LoVo (cell line): Measurements from ENCODE around the gene IPO13.

Experiments used
- DNase-seq: peaks from one replicate; pipeline ENCODE4 v3.0.0-alpha.2; 2016; ENCODE audit warnings: low spot score

Gene IPO13

DNA sequence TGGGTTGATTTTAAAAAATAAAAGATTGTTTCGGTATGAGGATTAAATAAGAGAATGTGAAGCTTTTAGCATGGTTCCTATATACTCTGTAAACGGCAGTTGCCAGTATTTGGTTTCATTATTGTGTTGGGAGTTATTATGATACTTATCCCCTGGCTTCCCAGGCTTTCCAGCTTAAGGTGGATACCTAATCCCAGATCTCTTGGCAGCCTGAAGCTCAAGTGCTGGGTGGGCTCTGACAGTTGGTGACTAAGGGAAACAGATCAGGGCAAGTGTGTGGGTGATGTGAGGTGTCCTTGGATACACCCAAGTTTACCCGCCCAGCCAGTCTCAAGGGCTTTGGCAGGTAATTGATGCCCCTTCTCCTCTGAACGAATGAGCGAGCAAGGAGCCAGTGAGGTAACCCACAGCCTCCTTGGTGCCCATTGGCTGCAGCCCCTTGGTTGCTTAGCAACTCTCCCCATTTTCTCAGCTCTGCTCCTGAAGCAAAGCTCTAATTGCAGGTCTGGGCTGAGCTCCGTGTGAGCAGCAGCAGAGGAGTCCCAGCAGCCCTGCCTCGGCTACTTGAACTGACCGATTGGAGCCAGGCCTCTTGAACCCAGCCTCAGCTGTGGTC lies 6.1 kb downstream of the IPO13 start:
- DNase-seq, result no peak

DNA sequence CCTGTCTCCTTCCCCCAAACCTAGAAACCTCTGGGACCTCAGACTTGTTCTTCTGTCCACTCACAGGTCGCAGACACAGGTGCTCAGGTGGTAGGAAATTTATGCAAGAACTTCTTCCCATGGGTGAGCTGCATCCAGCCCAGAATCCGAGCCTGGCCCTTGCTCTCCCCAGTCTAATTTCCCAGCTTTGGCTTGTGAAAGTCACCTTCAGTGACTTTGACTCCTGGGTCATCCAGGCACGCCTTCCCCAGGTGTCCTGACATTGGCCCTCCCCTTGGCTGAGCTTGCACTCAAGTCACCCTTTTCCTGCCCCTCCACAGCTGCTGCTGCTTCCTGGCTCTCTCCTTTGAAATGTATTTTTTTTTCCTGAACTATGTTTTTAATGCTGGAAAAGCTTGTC lies 6.6 kb downstream of the IPO13 start:
- DNase-seq, result no peak

DNA sequence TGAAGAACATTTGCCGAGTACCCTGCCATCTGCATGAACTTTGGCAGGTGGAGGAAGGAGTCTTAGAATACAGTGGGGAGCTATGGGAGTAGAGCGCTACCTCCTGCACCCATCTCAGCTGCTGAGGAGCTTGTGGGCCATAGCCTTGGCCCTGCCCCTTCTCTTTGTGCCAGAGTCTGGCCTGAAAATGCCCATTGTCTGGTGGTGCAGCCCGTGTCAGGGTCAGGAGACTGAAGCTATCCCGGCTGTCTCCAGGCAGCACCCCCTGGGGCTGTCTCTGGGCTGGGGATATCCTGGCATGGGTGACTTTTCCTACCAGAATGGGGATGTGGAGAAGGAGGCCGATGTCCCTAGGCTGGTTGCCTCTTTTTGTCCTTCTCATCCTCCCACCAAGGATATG lies 7.3 kb downstream of the IPO13 start:
- no peak for DNase-seq

DNA sequence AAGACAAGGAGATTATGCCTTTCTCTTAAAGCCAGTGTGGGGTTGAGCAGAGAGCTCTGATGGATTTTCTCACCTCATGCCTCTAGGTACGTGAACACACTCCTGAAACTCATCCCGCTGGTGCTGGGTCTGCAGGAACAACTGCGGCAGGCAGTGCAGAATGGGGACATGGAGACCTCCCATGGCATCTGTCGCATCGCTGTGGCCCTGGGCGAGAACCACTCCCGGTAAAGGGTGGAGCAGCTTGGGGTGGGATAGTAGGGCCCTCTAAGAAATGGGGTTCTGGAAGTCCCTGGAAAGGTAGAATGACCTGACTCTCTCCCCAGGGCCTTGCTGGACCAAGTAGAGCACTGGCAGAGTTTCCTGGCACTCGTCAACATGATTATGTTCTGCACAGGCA lies 9.5 kb downstream of the IPO13 start:
- DNase-seq, result no peak

DNA sequence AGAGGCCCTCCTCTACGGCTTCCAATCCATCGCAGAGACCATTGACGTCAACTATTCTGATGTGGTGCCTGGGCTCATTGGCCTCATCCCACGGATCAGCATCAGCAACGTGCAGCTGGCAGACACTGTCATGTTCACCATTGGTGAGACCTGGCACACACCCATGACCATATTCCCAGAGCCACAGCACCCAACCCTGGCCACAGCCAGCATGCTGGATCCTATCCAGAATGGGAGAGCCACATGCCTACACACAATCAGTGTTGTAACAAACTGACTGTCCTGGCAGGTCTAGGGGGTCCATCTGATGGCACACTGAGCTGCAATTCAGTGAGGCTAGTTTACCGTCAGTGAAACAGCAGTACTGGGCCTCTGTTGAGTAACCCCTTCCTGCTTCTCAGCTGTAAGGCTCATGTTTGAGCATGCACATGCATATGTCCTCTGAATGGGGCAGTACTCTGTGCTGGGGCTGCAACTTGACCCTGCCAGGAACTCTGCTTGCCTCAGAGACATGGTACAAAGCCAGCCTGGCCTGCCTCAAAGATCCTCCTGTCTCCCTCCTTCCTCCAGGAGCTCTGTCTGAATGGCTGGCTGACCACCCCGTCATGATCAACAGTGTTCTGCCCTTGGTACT lies 10.8 kb downstream of the IPO13 start:
- DNase-seq, result no peak

DNA sequence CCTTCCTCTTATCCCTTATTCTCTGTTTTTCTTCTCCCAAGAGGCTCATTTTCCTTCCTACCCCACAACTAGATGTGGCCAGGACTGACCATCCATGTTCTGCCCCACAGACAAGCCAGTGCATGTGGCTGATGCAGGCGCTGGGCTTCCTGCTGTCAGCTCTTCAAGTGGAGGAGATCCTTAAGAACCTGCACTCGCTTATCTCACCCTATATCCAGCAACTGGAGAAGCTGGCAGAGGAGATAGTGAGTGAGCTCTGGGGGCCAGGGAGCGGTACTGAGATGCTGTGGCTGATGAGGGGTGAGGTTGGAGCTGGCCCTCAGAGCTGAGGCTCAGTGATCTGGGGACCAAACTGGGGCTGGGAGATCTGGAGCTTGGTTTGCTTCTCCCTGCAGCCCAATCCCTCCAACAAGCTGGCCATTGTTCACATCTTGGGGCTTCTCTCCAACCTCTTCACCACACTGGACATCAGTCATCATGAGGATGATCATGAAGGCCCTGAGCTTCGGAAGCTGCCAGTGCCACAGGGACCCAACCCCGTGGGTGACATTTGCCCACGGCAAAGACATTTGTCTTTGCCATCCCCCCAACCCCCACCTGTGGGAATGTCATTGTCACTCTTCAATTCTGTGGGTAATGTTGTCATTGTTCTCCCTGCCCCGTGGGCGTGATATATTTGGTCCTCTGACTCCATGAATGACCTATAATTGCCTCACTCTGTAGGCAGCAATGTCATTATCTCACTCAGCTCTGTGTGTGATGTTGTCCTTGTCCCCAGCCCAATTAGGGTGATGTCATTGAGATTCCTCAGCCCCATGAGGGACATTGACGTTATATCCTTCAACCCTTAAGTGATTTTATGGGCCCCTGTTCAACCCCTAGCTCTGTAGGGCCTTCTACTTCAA lies 11.9 kb downstream of the IPO13 start:
- no peak for DNase-seq

DNA sequence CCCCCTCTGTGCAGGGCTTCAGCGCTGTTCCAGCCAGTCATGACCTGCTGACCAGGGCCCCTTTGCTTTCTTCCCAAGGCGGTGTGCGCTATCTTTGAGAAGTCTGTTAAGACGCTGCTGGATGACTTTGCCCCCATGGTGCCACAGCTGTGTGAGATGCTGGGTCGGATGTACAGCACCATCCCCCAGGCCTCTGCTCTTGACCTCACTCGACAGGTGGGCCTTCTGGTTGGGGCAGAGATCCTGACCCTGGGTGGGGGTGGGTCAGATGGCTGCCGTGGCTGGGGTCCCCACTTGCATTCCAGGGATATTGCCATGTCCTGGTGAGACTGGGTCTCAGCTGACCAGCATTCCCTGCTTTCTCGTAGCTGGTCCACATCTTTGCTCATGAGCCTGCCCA lies 14.0 kb downstream of the IPO13 start:
- no peak for DNase-seq

DNA sequence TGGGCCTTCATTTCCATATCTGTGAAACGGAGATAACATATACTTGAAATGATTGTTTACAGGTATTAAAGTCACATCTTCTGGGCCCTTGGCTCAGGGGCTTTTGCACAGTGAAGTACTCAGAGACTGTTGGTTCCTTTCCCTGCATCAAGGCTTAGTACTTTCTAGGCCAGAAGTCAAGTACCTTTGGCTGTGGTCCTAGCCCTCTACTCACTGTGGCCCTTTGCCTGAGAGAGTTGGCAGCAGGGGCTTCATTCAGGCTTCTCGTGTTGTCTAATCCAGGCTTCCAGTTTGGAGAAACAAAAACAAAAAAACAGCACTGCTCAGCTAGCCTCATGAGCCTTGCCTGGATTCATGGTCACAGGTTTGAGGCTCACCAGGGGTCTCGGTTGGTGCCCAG lies 14.9 kb downstream of the IPO13 start:
- no peak for DNase-seq

DNA sequence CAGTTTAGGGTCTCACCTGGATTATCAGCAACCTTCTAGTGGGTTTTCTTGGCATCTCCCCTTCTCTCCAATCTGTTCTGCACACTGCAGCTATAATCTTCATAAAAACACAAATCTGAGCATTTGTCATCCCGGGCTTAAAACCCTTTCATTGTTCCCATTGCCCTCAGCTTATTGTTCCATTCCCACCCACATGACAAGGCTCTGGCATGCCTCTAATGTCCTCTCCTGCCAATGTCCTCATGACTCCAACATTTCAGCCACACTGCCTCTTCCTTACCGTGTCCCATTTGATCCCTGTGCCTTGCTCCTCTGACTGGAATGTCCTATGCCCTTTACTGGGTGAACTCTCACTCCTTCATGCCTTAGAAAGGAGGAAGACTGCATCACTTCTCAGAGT lies 15.6 kb downstream of the IPO13 start:
- DNase-seq, result no peak

DNA sequence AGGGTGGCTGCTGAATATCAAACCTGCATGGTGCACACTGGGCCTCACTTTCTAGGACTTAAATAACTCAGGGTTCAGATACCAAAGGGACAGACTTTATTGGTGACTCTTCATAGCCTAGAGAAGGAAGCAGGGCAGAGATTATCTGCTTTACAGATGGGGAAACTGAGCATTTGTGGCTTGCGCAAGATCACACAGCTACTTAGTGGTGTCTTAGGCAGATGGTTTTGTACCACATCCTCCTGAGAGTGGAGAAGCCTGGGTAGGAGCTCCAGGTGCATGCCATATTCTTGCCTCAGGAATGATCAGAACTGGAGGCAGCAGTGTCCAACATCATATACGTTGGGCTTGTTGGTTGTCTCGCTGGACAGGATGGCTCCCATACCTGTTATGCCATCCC lies 16.3 kb downstream of the IPO13 start:
- DNase-seq, result no peak

DNA sequence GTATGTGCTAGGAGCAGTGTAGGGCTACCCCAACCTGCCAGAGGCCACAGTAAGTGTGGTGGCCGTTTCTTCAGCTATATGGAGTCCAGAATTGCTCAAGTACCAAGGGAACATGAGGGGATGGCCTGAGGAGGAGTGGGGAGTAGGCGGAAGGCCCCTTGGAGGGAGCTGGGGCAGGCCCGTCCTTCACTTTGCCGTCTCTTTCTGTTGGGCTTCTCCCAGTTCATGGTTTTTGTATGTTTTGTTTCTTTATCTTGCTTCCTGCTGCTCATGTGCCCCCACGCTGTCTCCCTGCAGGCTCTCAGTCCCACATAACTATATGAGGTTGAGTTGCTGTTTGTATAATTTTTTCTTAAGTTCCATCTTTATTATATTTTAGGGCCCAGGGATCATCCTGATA lies 17.1 kb downstream of the IPO13 start:
- DNase-seq, result no peak

DNA sequence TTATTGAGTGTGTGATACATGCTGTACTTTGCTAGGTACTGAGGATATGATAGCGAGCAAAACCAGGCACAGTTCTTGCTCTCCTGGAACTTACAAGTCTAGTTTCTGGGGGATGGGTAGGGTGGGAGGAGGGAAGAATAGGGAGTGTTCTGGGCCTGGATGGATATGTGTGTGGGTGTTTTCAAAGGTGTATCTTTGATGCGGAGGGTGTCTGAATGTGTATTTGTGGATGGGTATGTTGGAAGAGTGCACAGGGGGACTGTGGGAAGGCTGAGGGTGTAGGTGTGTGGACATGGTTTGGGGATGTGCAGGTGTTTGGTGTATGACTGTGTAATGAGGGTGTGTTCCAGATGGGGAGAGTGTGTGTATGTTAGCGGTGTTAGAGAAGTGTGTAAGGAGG lies 18.6 kb downstream of the IPO13 start:
- no peak for DNase-seq

DNA sequence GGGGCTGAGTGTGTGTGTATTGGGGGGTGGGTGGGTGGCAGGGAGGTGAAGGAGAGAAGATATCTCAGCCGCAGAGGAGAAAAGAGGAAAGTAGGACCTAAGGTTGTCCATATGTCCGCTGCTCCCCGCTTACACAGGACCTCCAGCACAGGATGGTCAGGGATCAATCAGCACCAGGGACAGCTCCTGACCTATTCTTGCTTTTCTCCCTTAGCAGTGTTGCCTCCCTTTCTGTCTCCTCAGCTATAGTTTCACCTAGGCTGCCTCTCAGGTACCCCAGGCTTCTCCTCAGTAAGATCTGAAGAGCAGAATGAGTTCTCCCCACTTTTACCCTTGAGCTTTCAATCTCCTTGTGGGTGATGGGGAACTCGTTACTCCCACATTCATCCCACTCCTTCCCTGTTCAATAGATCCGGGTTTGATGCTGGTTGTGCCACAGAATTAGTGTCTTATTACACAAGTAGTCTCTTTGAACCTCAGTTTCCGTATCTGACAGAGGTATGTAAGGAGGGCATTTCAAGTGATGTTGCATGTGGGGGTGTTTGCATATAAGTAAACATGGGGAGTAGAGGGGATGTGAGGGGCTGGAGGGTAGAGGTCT lies 21.7 kb downstream of the IPO13 start:
- no peak for DNase-seq

DNA sequence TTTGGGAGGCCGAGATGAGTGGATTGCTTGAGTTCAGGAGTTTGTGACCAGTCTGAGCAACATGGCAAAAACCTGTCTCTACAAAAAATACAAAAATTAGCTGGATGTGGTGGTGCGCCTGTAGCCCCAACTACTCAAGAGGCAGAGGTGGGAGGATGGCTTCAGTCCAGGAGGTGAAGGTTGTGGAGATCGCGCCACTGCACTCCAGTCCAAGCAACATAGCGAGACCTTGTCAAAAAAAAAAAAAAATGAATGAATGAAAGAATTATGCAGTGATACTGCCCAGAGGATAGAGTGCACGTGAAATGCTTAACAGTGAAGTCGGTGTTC lies 22.6 kb downstream of the IPO13 start:
- no peak for DNase-seq

DNA sequence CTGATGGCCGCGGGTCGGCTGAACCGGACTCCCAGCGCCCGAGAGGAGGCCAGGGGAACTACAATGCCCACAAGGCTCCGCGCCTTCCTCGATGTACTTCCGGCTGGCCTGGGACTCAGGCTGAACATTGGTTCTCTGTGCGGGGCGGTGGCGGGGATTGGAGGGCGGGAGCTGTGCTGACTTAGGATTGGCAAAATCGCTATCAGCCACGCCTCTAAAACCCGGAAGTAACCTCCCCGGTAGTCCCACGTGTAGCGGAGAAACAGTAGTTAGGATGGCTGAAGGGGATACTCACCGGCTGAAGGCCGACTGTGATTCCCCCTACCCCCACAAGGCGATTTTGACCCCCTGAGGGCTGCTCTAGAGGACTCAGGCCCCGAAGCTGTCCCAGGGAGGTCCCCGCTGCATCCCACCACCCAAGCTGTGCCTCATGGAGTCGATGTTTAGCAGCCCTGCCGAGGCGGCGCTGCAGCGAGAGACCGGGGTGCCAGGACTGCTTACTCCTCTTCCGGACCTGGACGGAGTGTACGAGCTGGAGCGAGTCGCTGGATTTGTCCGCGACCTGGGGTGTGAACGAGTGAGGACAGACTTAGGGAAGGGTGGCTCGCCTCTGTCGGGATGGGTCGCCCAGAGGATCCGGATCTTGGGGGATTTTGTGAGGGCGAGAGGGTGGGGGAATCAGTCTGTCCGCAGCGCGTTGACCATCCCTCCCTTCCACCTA lies 23.2 kb downstream of the IPO13 start, which contains the start of gene DPH2:
Gene DPH2 (plus strand): TSS at position 265 of the 721 bp plus-strand sequence. CDS start 166 bp downstream, at position 431.
- DNase-seq, result peak; percentile 97

DNA sequence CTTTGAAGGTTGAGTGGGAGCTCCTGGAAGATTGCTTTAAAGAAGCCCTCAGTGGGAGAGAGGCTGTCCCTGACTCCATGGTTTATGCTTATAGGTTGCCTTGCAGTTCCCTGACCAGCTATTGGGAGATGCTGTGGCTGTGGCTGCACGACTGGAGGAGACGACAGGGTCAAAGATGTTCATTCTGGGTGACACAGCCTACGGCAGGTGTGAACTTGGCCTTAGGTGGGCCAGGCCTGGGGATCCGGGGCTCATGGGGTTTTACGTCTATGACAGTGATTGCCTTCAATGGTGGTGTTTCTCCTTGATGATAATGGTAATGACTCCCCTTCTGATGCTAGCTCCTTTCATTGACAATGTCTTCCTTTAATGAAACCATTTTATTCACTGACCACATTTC lies 23.8 kb downstream of the IPO13 start:
- no peak for DNase-seq

DNA sequence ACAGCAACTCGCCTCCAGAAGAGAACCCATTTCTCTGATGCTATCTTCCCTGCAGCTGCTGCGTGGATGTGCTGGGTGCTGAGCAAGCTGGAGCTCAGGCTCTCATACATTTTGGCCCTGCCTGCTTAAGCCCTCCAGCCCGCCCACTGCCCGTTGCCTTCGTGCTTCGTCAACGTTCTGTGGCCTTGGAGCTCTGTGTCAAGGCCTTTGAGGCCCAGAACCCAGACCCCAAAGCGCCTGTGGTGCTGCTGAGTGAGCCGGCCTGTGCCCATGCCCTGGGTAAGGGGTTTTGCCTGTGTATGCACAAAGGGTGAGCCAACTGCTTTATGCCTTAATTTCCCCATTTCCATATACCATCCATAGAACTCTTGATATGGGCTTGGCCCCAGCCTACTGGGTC lies 24.2 kb downstream of the IPO13 start:
- no peak for DNase-seq

DNA sequence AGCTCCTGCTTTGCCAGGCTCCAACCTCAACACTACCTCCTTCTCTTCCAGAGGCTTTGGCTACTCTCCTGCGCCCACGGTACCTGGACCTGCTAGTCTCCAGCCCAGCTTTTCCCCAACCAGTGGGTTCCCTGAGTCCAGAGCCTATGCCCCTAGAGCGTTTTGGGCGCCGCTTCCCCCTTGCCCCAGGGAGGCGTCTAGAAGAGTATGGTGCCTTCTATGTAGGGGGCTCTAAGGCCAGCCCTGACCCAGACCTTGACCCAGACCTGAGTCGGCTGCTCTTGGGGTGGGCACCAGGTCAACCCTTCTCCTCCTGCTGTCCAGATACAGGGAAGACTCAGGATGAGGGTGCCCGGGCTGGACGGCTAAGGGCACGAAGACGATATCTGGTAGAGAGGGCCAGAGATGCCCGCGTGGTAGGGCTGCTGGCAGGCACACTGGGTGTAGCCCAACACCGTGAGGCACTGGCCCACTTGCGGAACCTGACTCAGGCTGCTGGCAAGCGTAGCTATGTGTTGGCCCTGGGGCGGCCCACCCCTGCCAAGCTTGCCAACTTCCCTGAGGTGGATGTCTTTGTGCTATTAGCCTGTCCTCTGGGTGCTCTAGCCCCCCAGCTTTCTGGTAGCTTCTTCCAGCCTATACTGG lies 24.7 kb downstream of the IPO13 start:
- DNase-seq, result no peak

DNA sequence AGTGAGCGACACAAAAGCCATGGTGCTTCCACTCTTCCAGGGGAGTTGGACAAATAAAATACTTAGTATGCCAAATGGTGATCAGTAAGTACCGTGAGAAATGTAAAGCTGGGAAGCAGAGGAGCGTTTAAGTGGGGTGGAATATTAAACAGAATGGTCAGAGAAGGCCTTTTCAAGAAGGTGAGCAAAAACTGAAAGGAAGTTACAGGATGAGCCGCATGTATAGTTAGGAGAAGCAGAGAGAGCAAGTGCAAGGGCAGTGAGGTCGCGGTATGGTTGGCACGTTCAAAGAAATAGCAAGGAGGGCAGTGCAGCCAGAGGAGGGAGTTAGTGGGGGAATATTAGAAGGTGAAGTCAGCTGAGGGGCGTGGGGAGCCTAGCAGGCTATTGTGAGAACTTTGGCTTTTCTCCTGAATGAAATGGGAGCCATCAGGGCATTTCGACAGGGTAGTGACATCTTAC lies 27.3 kb downstream of the IPO13 start:
- DNase-seq, result no peak

DNA sequence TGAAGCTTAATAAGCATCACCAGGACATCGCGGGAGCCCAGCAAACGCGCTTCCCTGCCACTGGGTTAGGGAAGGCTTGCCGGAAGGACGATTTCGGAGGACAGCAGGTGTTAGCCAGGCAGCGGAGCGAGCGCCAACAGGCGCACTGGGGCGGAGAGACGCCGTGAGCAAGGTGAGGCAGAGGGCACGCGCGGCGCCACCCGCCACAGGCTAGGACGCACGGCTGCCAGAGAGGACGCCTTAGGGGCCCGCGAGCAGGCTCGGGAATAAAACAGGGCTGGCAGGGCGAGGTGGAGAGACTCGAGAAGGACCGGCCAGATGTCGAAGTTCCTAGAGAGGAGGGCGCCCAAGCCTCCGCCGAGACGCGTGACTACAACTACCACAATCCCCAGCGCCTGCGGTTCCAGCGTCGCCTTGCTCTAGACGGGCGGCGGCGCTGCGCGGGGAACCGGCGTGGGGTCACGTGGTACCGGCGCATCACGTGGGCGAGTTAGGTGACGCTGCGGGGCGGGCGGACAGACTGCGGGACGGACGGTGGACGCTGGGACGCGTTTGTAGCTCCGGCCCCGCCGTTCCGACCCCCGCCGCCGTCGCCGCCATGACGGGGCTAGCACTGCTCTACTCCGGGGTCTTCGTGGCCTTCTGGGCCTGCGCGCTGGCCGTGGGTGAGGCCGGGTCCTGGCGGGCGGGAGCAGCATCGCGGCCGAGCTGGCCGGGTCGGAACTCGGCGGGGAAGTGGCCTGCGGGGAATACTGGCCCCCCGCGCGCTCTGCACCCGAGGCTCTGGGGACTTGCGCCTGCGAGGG lies 27.9 kb downstream of the IPO13 start, which contains the start of gene ATP6V0B:
Gene ATP6V0B (plus strand): TSS at position 518 of the 806 bp plus-strand sequence. CDS start 81 bp downstream, at position 599.
- DNase-seq, result peak; percentile 95
